HG02759 (cell line): ENCODE data around the gene ABHD14A.
A peak's percentile ranks its signal among the peaks of the same experiment; 100 is the strongest.
"Not testable (repeated sequence)": the region's sequence is repeated elsewhere in the genome, so short reads cannot be mapped to it uniquely, and the experiment has no call there.

Experiments
- ATAC-seq: cut with Tn5 transposase; IDR thresholded peaks from one replicate; pipeline ENCODE4 v1.9.1; 2021; ENCODE audit warnings: mild to moderate bottlenecking, moderate library complexity; ENCODE audit not compliant: unreplicated experiment

Gene ABHD14A

GRCh38 chr3:51974963-51975851, at the start of gene ABHD14A:
Gene ABHD14A (plus strand): TSS chr3:51975064. CDS start chr3:51975136, 72 bp downstream.
- ATAC-seq = peak; percentile 69

GRCh38 chr3:51927061-51927977, 47.5 kb upstream of the ABHD14A start:
- no peak for ATAC-seq

- ATAC-seq = no peak
Measured at GRCh38 chr3:51928438-51928837, 46.4 kb upstream of the ABHD14A start.

GRCh38 chr3:51928981-51929380, 45.9 kb upstream of the ABHD14A start:
- ATAC-seq = not testable (repeated sequence)

GRCh38 chr3:51929420-51930003, 45.4 kb upstream of the ABHD14A start:
- ATAC-seq = no peak

GRCh38 chr3:51930439-51930838, 44.4 kb upstream of the ABHD14A start:
- no peak for ATAC-seq

GRCh38 chr3:51931756-51932155, 43.1 kb upstream of the ABHD14A start:
- no peak for ATAC-seq

GRCh38 chr3:51932471-51933370, 42.1 kb upstream of the ABHD14A start:
- ATAC-seq = no peak

GRCh38 chr3:51933471-51934138, 41.3 kb upstream of the ABHD14A start:
- ATAC-seq = no peak

GRCh38 chr3:51934139-51934850, 40.6 kb upstream of the ABHD14A start:
- no peak for ATAC-seq

GRCh38 chr3:51934991-51935885, 39.6 kb upstream of the ABHD14A start:
- no peak for ATAC-seq

- ATAC-seq = no peak
Measured at GRCh38 chr3:51935886-51936755, 38.7 kb upstream of the ABHD14A start.

- no peak for ATAC-seq
Measured at GRCh38 chr3:51937014-51937413, 37.9 kb upstream of the ABHD14A start.

GRCh38 chr3:51937611-51938450, 37.0 kb upstream of the ABHD14A start:
- no peak for ATAC-seq

GRCh38 chr3:51938780-51939425, 36.0 kb upstream of the ABHD14A start:
- ATAC-seq = no peak
